GM23248 (cell line): ENCODE data around the gene KCNA10. TPM values are rescaled to one million over a fixed set of nuclear protein-coding genes. Genes with fewer than 3 reads are reported as not detected.

Experiments
- DNase-seq: peaks from one replicate; pipeline ENCODE4 v3.0.0-alpha.2; 2015
- H2AFZ ChIP-seq: fragments of 200-600 bp; sonication (generic); 2 replicates; pipeline ENCODE4 v1.6.1; 2016; ENCODE audit warnings: antibody characterized with exemption
- H3F3A ChIP-seq: fragments of 200-600 bp; sonication (generic); 2 replicates; pipeline ENCODE4 v1.6.1; 2016; ENCODE audit warnings: mild to moderate bottlenecking, antibody characterized with exemption, mixed run types; ENCODE audit not compliant: insufficient read depth
- H3K27ac ChIP-seq: fragments of 200-600 bp; sonication (generic); 2 replicates; pipeline ENCODE4 v1.5.1; 2016; ENCODE audit warnings: mild to moderate bottlenecking
- H3K27me3 ChIP-seq: fragments of 200-600 bp; sonication (generic); replicated peaks from 2 replicates; pipeline ENCODE4 v1.6.1; 2016; ENCODE audit warnings: mild to moderate bottlenecking; ENCODE audit not compliant: insufficient read depth
- H3K36me3 ChIP-seq: fragments of 200-600 bp; sonication (generic); 2 replicates; pipeline ENCODE4 v1.6.1; 2016; ENCODE audit warnings: low read depth, mild to moderate bottlenecking
- H3K4me1 ChIP-seq: fragments of 200-600 bp; sonication (generic); 2 replicates; pipeline ENCODE4 v1.6.1; 2016; ENCODE audit warnings: mild to moderate bottlenecking; ENCODE audit not compliant: insufficient read depth
- H3K4me2 ChIP-seq: fragments of 200-600 bp; sonication (generic); one replicate; pipeline ENCODE4 v1.6.1; 2016; ENCODE audit warnings: mild to moderate bottlenecking; ENCODE audit not compliant: unreplicated experiment
- H3K4me3 ChIP-seq: fragments of 200-600 bp; sonication (generic); 2 replicates; pipeline ENCODE4 v1.5.1; 2016; ENCODE audit warnings: mild to moderate bottlenecking
- H3K79me2 ChIP-seq: fragments of 200-600 bp; sonication (generic); 2 replicates; pipeline ENCODE4 v1.6.1; 2016; ENCODE audit warnings: mild to moderate bottlenecking; ENCODE audit not compliant: insufficient read depth
- H3K9ac ChIP-seq: fragments of 200-600 bp; sonication (generic); 2 replicates; pipeline ENCODE4 v1.6.1; 2016; ENCODE audit warnings: mild to moderate bottlenecking
- H3K9me2 ChIP-seq: fragments of 200-600 bp; sonication (generic); 2 replicates; pipeline ENCODE4 v1.6.1; 2016; ENCODE audit warnings: mixed run types, mild to moderate bottlenecking, moderate library complexity; ENCODE audit not compliant: insufficient read depth
- H3K9me3 ChIP-seq: fragments of 200-600 bp; sonication (generic); one replicate; pipeline ENCODE4 v1.6.1; 2017; ENCODE audit warnings: low read depth
- H4K20me1 ChIP-seq: fragments of 200-600 bp; sonication (generic); 2 replicates; pipeline ENCODE4 v1.6.0; 2016; ENCODE audit not compliant: insufficient read depth
- EZH2 ChIP-seq: fragments of 200-600 bp; sonication (generic); IDR thresholded peaks from 2 replicates; pipeline ENCODE4 v1.6.1; 2018; ENCODE audit warnings: antibody characterized with exemption, mild to moderate bottlenecking; ENCODE audit not compliant: insufficient read depth, poor library complexity, severe bottlenecking
- EZH2phosphoT487 ChIP-seq: fragments of 200-600 bp; sonication (generic); IDR thresholded peaks from 2 replicates; pipeline ENCODE4 v1.6.1; 2018; ENCODE audit warnings: antibody characterized with exemption, moderate library complexity, mild to moderate bottlenecking, low read depth; ENCODE audit not compliant: insufficient read depth
- WGBS, 2 experiments: methylation state at CpG; one replicate each; pipeline ENCODE4 v1.1.6; 2015 to 2017; ENCODE audit warnings: low lambda C conversion rate in 2 of 2, low coverage in 1 of 2; ENCODE audit errors: missing lambda C conversion rate in 2 of 2; 5-methylcytosine and 5-hydroxymethylcytosine counted together
- in situ Hi-C: fragments of 300-500 bp; cut with MboI; formaldehyde crosslinking; loops from 2 replicates; pipeline ENCODE4 v1.15.0; 2020
- polyA plus RNA-seq: library from polyadenylated mRNA; unstranded; fragments of >200 nt; fragmentation: Nextera tagmentation; extraction: Ambion mirVana; gene quantifications from 2 replicates; pipeline ENCODE4 v1.2.1, GENCODE V29; 2016
- total RNA-seq: library from RNA; depleted of rRNA; stranded (reverse); fragments of >200 nt; shearing (Covaris generic); gene quantifications from 2 replicates; pipeline ENCODE4 v1.2.3, GENCODE V29; 2014

KCNA10 gene
- total and polyA plus RNA-seq, 2 experiments from 2014 or later = not detected

DNA sequence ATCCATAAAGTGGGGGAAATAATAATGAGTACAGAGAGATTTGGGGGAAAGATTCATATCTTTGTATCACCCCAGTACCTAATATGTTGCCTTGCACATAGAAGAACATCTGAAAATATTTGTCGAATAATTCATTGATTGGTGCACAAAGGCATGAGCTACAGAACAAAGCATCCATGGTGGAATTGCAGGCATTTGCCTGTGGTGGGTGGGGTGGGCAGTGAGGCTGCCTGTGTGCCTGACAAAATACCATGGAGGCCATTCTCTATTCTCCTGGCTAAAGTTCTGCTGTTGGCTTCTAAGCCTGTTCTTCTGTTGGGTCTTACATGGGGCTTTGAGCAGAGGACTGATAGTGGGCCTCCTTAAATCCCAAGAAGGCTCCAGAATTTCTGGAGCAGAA is 10.0 kb upstream of the KCNA10 start:
- Histone ChIP-seq H3K36me3 (no peaks in the 10 kb centered on the region), H3K9me2 (no peaks in the 10 kb centered on the region), H4K20me1 (no peaks in the 10 kb centered on the region), H3K79me2 (no peaks in the 10 kb centered on the region), H3K27ac (no peak overlapping the region), H3K9ac (no peak overlapping the region), H3K9me3 (no peaks in the 10 kb centered on the region), H3F3A (no peaks in the 10 kb centered on the region), H3K4me3 (no peak overlapping the region), H3K27me3 (peaks cover 52% of the 10 kb centered on the region), H3K4me1 (0 out of 2 replicates have a peak, but pooled peaks cover 9% of the 10 kb centered on the region), H2AFZ (no peak overlapping the region), H3K4me2 (no peak overlapping the region)
- TF ChIP-seq EZH2 (no peak), EZH2phosphoT487 (no peak)
- in situ Hi-C loops = no loop called here
- DNase-seq = no peak
- WGBS, 2 experiments = 43 to 67% methylated on average over 1 of the region's 1 CpG

DNA sequence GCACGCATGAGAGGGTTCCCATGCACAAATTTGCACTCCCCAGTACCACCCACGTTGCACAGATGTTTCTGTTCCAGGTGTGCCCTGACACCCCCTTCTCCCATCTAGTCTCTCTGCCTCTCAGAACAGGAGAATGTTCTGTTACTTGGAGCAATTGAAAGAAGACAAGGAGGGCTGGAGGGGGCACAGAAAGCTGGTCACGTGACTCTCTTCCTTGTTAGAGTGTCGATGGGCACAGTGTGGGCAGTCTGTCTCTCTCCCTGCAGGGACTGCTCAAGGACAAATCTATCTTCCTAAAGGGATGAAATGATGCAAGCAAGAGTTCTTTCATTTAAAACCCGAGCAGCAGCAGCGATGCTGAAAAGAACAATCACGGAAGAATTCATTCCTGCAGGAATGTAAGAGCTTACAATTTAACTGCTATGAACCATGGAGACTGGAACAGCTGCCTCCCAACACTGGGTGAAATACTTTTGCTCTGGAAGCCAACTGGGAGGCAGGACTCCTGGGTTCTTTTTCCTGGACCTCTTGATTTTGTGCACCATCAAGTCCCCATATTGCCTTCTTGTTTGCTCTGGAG is 7.3 kb upstream of the KCNA10 start:
- Histone ChIP-seq H3K4me2 (no peak overlapping the region), H3K9me2 (no peaks in the 10 kb centered on the region), H3K36me3 (no peaks in the 10 kb centered on the region), H3K79me2 (no peaks in the 10 kb centered on the region), H3K27me3 (peaks cover 40% of the 10 kb centered on the region), H3K27ac (no peak overlapping the region), H3K9ac (no peak overlapping the region), H3K4me3 (no peak overlapping the region), H3K4me1 (peaks cover 20% of the 10 kb centered on the region), H4K20me1 (no peaks in the 10 kb centered on the region), H3F3A (no peaks in the 10 kb centered on the region), H3K9me3 (no peaks in the 10 kb centered on the region), H2AFZ (no peak overlapping the region)
- WGBS, 2 experiments = 31 to 33% methylated on average over 7 of the region's 7 CpGs
- in situ Hi-C loops = no loop called here
- no peak for DNase-seq
- TF ChIP-seq EZH2phosphoT487 (no peak), EZH2 (no peak)

DNA sequence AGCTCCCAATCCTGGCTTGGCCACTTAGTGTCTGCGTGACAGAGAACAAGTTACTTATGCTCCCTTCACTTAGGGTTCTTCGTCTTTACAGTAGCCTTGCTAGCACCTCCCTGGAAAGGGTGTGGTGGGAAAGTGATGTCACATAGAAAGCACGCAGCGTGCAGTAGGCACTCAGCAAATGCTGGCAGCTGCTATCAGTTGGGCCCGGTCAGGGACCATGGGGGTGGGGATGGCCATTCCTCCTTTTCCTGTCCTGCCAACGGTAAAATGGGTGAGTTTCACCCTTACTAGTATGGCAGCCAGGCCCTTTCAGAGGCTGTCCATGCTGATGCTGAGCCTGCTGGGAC is 6.2 kb upstream of the KCNA10 start:
- Histone ChIP-seq H3K27me3 (peaks cover 29% of the 10 kb centered on the region), H3F3A (no peaks in the 10 kb centered on the region), H3K4me2 (peak overlapping the region; percentile 39), H3K27ac (no peak overlapping the region), H3K9ac (no peak overlapping the region), H3K9me2 (no peaks in the 10 kb centered on the region), H3K4me3 (no peak overlapping the region), H3K9me3 (no peaks in the 10 kb centered on the region), H4K20me1 (no peaks in the 10 kb centered on the region), H3K4me1 (peaks cover 20% of the 10 kb centered on the region), H3K79me2 (no peaks in the 10 kb centered on the region), H2AFZ (no peak overlapping the region), H3K36me3 (no peaks in the 10 kb centered on the region)
- in situ Hi-C loops = no loop called here
- WGBS, 2 experiments = 24 to 26% methylated on average over 6 of the region's 6 CpGs
- DNase-seq = peak; percentile 68
- TF ChIP-seq EZH2phosphoT487 = no peak
- TF ChIP-seq EZH2 = no peak

- in situ Hi-C loops = no loop called here
- no peak overlapping the region for H2AFZ ChIP-seq
- H3K9me3 ChIP-seq = no peaks in the 10 kb centered on the region
These were observed 5.6 kb upstream of the KCNA10 start for GRCh38 chr1:110524311-110525248.

More at GRCh38 chr1:110524311-110525248, 5.6 kb upstream of the KCNA10 start:
- Histone ChIP-seq H3K27me3 (peaks cover 28% of the 10 kb centered on the region), H3K36me3 (no peaks in the 10 kb centered on the region), H3F3A (no peaks in the 10 kb centered on the region), H3K4me2 (peak overlapping the region; percentile 39), H3K9me2 (no peaks in the 10 kb centered on the region), H3K27ac (no peak overlapping the region), H4K20me1 (no peaks in the 10 kb centered on the region), H3K4me3 (no peak overlapping the region), H3K4me1 (peaks cover 20% of the 10 kb centered on the region), H3K9ac (no peak overlapping the region), H3K79me2 (no peaks in the 10 kb centered on the region)
- DNase-seq = peak; percentile 59
- 38 to 43% methylated on average over 19 to 20 of the region's 20 CpGs for WGBS, 2 experiments
- TF ChIP-seq EZH2phosphoT487 (no peak), EZH2 (no peak)
